SK-N-SH treated with all-trans-retinoic acid at 6 μM for 48 hours (cell line): Measurements from ENCODE around the gene BRPF3.

Experiments
- ATAC-seq: fragments of 200-7000 bp; cut with Tn5 transposase; 3 replicates; pipeline ENCODE4 v1.9.1; 2020; ENCODE audit warnings: mild to moderate bottlenecking, moderate library complexity
- ARNTL ChIP-seq: fragments of 450-650 bp; formaldehyde crosslinking; IDR thresholded peaks from 2 replicates; pipeline ENCODE4 v1.5.0; 2020; ENCODE audit warnings: low read depth, mild to moderate bottlenecking, moderate library complexity, borderline replicate concordance
- BACH2 ChIP-seq: fragments of 250-450 bp; sonication (Bioruptor Pico); IDR thresholded peaks from 2 replicates; pipeline ENCODE4 v1.9.0; 2021; ENCODE audit warnings: mild to moderate bottlenecking, borderline replicate concordance
- CSDC2 ChIP-seq: fragments of 250-450 bp; sonication (Bioruptor Pico); IDR thresholded peaks from 2 replicates; pipeline ENCODE4 v1.5.0; 2020; ENCODE audit warnings: mild to moderate bottlenecking, moderate library complexity
- ESRRG ChIP-seq: fragments of 250-450 bp; sonication (Bioruptor Pico); IDR thresholded peaks from 2 replicates; pipeline ENCODE4 v1.6.1; 2021; ENCODE audit warnings: mild to moderate bottlenecking
- GLIS3 ChIP-seq: fragments of 250-450 bp; sonication (Bioruptor Pico); IDR thresholded peaks from 2 replicates; pipeline ENCODE4 v1.5.0; 2020; ENCODE audit warnings: mild to moderate bottlenecking, moderate library complexity
- ISL1 ChIP-seq: fragments of 250-450 bp; sonication (Bioruptor Pico); IDR thresholded peaks from 2 replicates; pipeline ENCODE4 v2.1.2; 2022; ENCODE audit warnings: mild to moderate bottlenecking, moderate library complexity
- OSR1 ChIP-seq: fragments of 250-450 bp; sonication (Bioruptor Pico); IDR thresholded peaks from 2 replicates; pipeline ENCODE4 v1.8.0; 2022; ENCODE audit warnings: moderate library complexity, mild to moderate bottlenecking, inconsistent platforms
- PATZ1 ChIP-seq: fragments of 250-450 bp; sonication (Bioruptor Pico); IDR thresholded peaks from 2 replicates; pipeline ENCODE4 v1.8.0; 2020; ENCODE audit warnings: mild to moderate bottlenecking, moderate library complexity, borderline replicate concordance
- POU6F1 ChIP-seq: fragments of 250-450 bp; sonication (Bioruptor Pico); IDR thresholded peaks from 2 replicates; pipeline ENCODE4 v1.8.0; 2021; ENCODE audit warnings: low read depth, mild to moderate bottlenecking, moderate library complexity, borderline replicate concordance
- PPARA ChIP-seq: fragments of 250-450 bp; sonication (Bioruptor Pico); IDR thresholded peaks from 2 replicates; pipeline ENCODE4 v1.5.0; 2020; ENCODE audit warnings: mild to moderate bottlenecking, borderline replicate concordance
- RARB ChIP-seq: fragments of 250-450 bp; sonication (Bioruptor Pico); IDR thresholded peaks from 2 replicates; pipeline ENCODE4 v1.8.0; 2021; ENCODE audit warnings: mild to moderate bottlenecking, moderate library complexity
- SNAI2 ChIP-seq: fragments of 250-450 bp; sonication (Bioruptor Pico); IDR thresholded peaks from 2 replicates; pipeline ENCODE4 v1.5.0; 2020; ENCODE audit warnings: mild to moderate bottlenecking, moderate library complexity
- TCF4 ChIP-seq: fragments of 250-450 bp; sonication (Bioruptor Pico); IDR thresholded peaks from 2 replicates; pipeline ENCODE4 v1.8.0; 2021; ENCODE audit warnings: mild to moderate bottlenecking, moderate library complexity, borderline replicate concordance
- TOX ChIP-seq: fragments of 250-450 bp; sonication (Bioruptor Pico); IDR thresholded peaks from 2 replicates; pipeline ENCODE4 v1.8.0; 2021; ENCODE audit warnings: mild to moderate bottlenecking, moderate library complexity, borderline replicate concordance
- TSHZ2 ChIP-seq: fragments of 250-450 bp; sonication (Bioruptor Pico); IDR thresholded peaks from 2 replicates; pipeline ENCODE4 v1.5.0; 2020; ENCODE audit warnings: mild to moderate bottlenecking, moderate library complexity
- ZC3H10 ChIP-seq: fragments of 250-450 bp; sonication (Bioruptor Pico); IDR thresholded peaks from 2 replicates; pipeline ENCODE4 v1.5.1; 2021; ENCODE audit warnings: mild to moderate bottlenecking, moderate library complexity
- ZFP3 ChIP-seq: fragments of 250-450 bp; sonication (Bioruptor Pico); IDR thresholded peaks from 2 replicates; pipeline ENCODE4 v1.5.0; 2020; ENCODE audit warnings: mild to moderate bottlenecking, moderate library complexity
- ZFP30 ChIP-seq: fragments of 450-650 bp; formaldehyde crosslinking; IDR thresholded peaks from 2 replicates; pipeline ENCODE4 v1.5.0; 2022; ENCODE audit warnings: mild to moderate bottlenecking, moderate library complexity
- ZNF565 ChIP-seq: fragments of 450-650 bp; formaldehyde crosslinking; conservative IDR thresholded peaks from 2 replicates; pipeline ENCODE4 v1.5.0; 2020; ENCODE audit warnings: low read depth, mild to moderate bottlenecking, moderate library complexity
- ZNF70 ChIP-seq: fragments of 450-650 bp; formaldehyde crosslinking; IDR thresholded peaks from 2 replicates; pipeline ENCODE4 v1.5.0; 2020; ENCODE audit warnings: mild to moderate bottlenecking, moderate library complexity
- ZNF8 ChIP-seq: fragments of 450-650 bp; formaldehyde crosslinking; IDR thresholded peaks from 2 replicates; pipeline ENCODE4 v1.5.0; 2020; ENCODE audit warnings: mild to moderate bottlenecking, moderate library complexity
- TF ChIP-seq, protein P1 (sequence below): fragments of 250-450 bp; sonication (Bioruptor Pico); IDR thresholded peaks from 2 replicates; pipeline ENCODE4 v1.5.1; 2020; ENCODE audit warnings: low read depth, mild to moderate bottlenecking, moderate library complexity
- TF ChIP-seq, protein P2 (sequence below): fragments of 250-450 bp; sonication (Bioruptor Pico); IDR thresholded peaks from 2 replicates; pipeline ENCODE4 v1.5.1; 2021; ENCODE audit warnings: mild to moderate bottlenecking, moderate library complexity

BRPF3 gene

DNA sequence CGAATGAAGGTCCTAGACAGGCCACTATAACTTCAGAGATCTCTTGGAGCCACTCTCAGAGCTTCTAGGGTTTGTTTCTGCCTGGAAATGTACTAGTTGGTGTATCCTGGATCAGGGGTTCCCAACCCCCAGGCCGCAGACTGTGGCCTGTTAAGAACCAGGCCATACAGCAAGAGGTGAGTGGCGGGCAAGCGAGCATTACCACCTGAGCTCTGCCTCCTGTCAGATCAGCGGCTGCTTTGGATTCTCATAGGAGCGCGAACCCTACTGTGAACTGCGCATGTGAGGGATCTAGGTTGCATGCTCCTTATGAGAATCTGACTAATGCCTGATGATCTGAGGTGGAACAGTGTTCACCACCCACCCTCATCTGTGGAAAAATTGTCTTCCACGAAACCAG lies 2.4 kb downstream of the BRPF3 start:
- TF ChIP-seq PPARA (CRISPR knock-in tag): no peak
- TF ChIP-seq SNAI2 (CRISPR knock-in tag): no peak
- no peak for TF ChIP-seq GLIS3
- no peak for TF ChIP-seq CSDC2 (CRISPR knock-in tag)
- TF ChIP-seq ZNF8: no peak
- no peak for TF ChIP-seq ZNF70 (CRISPR knock-in tag)
- no peak for TF ChIP-seq OSR1 (CRISPR knock-in tag)
- no peak for TF ChIP-seq BACH2 (CRISPR knock-in tag)
- no peak for TF ChIP-seq ZFP30 (CRISPR knock-in tag)
- no peak for TF ChIP-seq TOX
- no peak for TF ChIP-seq ISL1
- TF ChIP-seq POU6F1 (CRISPR knock-in tag): no peak
- TF ChIP-seq ZNF565 (CRISPR knock-in tag): no peak
- TF ChIP-seq, protein P1, sequence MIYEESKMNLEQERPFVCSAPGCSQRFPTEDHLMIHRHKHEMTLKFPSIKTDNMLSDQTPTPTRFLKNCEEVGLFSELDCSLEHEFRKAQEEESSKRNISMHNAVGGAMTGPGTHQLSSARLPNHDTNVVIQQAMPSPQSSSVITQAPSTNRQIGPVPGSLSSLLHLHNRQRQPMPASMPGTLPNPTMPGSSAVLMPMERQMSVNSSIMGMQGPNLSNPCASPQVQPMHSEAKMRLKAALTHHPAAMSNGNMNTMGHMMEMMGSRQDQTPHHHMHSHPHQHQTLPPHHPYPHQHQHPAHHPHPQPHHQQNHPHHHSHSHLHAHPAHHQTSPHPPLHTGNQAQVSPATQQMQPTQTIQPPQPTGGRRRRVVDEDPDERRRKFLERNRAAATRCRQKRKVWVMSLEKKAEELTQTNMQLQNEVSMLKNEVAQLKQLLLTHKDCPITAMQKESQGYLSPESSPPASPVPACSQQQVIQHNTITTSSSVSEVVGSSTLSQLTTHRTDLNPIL (CRISPR knock-in tag): no peak
- no peak for TF ChIP-seq ZFP3 (CRISPR knock-in tag)
- no peak for TF ChIP-seq ARNTL (CRISPR knock-in tag)
- no peak for TF ChIP-seq ESRRG (CRISPR knock-in tag)
- TF ChIP-seq RARB (CRISPR knock-in tag): no peak
- no peak for TF ChIP-seq PATZ1 (CRISPR knock-in tag)
- no peak for ATAC-seq

GRCh38 chr6:36200154-36200891 lies 3.8 kb downstream of the BRPF3 start:
- no peak for ATAC-seq
- TF ChIP-seq, protein P2, sequence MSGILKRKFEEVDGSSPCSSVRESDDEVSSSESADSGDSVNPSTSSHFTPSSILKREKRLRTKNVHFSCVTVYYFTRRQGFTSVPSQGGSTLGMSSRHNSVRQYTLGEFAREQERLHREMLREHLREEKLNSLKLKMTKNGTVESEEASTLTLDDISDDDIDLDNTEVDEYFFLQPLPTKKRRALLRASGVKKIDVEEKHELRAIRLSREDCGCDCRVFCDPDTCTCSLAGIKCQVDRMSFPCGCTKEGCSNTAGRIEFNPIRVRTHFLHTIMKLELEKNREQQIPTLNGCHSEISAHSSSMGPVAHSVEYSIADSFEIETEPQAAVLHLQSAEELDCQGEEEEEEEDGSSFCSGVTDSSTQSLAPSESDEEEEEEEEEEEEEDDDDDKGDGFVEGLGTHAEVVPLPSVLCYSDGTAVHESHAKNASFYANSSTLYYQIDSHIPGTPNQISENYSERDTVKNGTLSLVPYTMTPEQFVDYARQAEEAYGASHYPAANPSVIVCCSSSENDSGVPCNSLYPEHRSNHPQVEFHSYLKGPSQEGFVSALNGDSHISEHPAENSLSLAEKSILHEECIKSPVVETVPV (CRISPR knock-in tag): no peak
- TF ChIP-seq ESRRG (CRISPR knock-in tag): no peak
- no peak for TF ChIP-seq BACH2 (CRISPR knock-in tag)
- no peak for TF ChIP-seq OSR1 (CRISPR knock-in tag)
- TF ChIP-seq GLIS3: no peak
- no peak for TF ChIP-seq ISL1
- no peak for TF ChIP-seq TSHZ2
- TF ChIP-seq ZC3H10 (CRISPR knock-in tag): no peak
- TF ChIP-seq POU6F1 (CRISPR knock-in tag): no peak
- TF ChIP-seq TOX: no peak
- no peak for TF ChIP-seq TCF4 (CRISPR knock-in tag)
- no peak for TF ChIP-seq PATZ1 (CRISPR knock-in tag)
- TF ChIP-seq SNAI2 (CRISPR knock-in tag): no peak
- TF ChIP-seq ZNF70 (CRISPR knock-in tag): no peak
- TF ChIP-seq ZNF8: no peak
- no peak for TF ChIP-seq PPARA (CRISPR knock-in tag)
